Mesenteric fat pad (tissue), 1 donor: ENCODE measurements around the gene SORCS1. TPM values are rescaled to one million over a fixed set of nuclear protein-coding genes. Genes with fewer than 3 reads are reported as not detected.

Experiments
- DNase-seq: peaks from one replicate; pipeline ENCODE4 v3.0.0-alpha.2; 2020; ENCODE audit warnings: low spot score
- total RNA-seq: library from RNA; stranded (reverse); fragmentation: NEBNext Ultra II Directional; extraction: Animal tissue kit (Norgen Biotek cat#: 25700); gene quantifications from one replicate; pipeline ENCODE4 v1.2.1, GENCODE V29; 2021
- donor health status: DM: yes; HTN: yes; CAD: no.

SORCS1 gene
- total RNA-seq, 1 donor from 2014 or later = 0.16 TPM

- no peak for DNase-seq
Measured at GRCh38 chr10:106900016-106900652, 264.4 kb downstream of the SORCS1 start.

DNA sequence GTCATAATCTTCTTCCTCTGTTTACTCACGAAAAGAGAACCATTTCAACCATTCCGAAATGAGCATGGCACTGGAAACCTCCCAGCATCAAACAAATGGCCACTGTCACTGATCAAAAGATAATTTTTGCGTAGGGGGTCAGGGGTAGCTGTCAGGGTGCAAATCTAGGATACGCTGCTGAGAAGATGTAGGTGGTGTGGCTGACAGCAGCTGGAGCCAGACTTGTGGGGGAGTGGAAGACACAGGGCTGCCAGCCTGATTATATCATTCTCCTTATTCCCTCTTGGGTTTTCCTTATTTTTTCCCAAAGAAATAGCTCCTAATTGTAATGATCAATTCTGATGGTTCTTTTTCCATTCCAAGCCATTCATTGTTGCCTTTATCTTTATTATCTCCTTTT lies 266.1 kb downstream of the SORCS1 start:
- DNase-seq = no peak

DNA sequence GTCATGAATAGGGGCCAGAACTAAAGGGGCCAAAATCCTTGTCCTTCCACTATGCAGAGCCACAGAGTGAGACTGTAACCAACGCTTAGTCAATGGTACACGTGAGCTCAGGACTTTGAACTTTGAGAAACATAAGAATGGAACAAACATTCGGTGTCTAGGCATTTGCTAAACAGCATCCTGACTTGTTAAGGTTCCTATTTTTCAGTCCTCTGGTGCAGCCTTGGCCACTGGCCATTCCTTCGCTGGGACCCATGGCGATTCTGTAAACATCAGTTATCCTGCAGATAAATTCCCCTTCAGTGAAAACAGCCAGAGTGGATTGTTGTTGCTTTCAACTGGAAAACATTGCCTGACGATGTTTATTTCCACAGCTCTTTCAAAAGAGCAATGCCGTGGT lies 266.8 kb downstream of the SORCS1 start:
- no peak for DNase-seq

GRCh38 chr10:106894692-106895091 lies 269.8 kb downstream of the SORCS1 start:
- no peak for DNase-seq

- no peak for DNase-seq
Measured at GRCh38 chr10:106877574-106877973, 286.9 kb downstream of the SORCS1 start.

DNA sequence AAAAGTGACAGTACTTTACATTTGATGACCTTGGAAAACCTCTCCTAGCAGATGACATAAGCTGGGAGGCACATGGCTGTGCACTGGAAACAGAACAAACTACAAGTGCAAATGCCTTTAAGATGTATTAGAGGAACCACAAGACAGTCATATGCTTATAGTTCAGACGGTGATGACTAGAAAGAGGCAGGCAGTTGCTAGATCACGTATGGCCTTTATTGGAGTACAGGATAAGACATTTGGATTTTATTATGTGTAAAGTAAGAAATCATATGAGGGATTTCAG lies 290.0 kb downstream of the SORCS1 start:
- DNase-seq = no peak

DNA sequence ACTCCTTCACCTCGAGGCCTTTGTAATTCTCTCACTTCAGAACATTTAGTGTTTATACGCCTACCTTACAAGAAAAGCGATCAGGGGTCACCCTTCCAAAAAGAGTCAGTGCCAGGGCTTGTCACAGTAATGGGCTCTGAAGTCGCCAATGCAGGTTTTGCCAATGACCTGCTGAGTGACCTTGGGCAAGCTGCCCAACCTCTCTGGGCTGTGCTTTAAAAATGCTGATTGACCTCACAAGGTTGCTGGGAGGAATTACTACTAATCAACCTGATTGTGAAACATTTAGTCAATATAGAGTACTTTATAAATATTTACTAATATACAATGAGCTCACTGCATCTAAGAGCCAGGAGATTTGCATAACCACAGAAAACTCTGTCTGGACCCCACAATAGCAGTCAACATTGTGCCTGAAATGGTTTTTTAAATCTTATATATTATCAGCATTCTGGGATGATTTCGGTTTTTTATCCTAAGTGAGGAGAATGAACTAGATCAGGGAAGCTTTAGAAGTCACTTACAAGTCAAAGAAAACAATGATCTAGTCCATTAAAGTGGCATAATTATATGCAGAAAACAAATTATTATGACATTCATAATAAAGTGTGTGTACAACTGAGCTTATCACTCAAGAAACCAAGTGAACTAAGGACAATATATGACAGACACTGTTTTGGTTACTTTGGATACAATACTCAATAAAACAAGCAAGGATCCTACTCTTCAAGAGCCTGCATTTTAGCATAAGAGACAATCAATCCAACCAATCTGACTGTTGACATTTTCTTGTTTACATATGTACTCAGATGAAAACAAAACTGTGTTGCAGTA lies 290.5 kb downstream of the SORCS1 start:
- DNase-seq = no peak

- no peak for DNase-seq
Measured at GRCh38 chr10:106872176-106872575, 292.3 kb downstream of the SORCS1 start.

- DNase-seq = no peak
Measured at GRCh38 chr10:106866244-106866845, 298.2 kb downstream of the SORCS1 start.

- DNase-seq = no peak
Measured at GRCh38 chr10:106864031-106864430, 300.5 kb downstream of the SORCS1 start.

- no peak for DNase-seq
Measured at GRCh38 chr10:106863549-106863948, 301.0 kb downstream of the SORCS1 start.

DNA sequence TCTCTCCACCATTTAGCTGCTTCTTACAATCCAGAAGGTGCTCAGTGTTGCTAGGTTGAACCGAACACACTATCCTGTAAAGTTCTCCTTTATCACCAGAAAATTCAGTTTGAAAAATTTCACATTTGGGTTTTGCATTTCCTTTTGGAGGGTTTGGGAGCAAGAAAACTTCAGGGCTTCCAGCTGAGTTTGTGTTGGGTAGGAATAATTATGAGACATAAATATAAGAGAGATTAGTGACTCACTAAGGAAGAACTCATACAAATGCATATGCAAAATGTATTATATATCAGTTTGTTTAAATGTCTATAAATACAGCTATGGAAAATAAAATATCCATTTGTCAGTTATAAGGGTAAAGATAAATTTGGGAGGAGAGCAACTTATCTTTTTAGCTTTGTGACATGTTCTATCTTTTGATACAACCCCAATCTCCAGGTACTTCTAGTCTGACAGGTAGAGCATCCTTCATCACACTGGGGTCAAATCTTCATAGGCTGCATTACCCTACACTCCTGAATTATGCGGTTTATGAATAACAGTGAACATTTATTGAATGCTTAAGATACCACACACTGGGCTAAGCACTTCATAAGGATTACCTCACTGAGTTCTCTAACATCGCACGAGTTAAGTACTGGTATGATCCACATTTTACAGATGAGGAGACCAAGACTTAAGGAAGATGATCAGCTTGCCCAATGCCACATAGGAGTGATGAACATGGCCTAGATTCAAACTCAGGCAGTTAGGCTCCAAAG lies 304.4 kb downstream of the SORCS1 start:
- DNase-seq = no peak

DNA sequence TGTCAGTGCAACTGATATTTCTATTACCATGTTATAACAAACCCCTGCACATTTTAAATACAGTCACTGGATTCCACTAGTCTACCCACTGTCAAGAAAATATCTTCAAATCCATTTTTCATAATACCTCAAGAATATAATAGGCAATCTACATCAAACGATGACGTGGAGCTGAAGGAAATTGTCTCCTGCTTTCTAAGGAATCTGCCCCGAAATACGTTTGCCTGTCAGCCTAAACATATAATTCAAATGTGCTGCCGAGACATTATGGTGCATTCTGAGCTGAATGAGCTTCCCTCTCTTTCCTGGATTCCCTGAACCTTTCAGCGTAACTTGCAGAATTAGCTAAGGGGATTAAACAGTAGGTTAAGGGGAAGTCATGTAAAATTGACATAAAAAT lies 306.8 kb downstream of the SORCS1 start:
- no peak for DNase-seq

DNA sequence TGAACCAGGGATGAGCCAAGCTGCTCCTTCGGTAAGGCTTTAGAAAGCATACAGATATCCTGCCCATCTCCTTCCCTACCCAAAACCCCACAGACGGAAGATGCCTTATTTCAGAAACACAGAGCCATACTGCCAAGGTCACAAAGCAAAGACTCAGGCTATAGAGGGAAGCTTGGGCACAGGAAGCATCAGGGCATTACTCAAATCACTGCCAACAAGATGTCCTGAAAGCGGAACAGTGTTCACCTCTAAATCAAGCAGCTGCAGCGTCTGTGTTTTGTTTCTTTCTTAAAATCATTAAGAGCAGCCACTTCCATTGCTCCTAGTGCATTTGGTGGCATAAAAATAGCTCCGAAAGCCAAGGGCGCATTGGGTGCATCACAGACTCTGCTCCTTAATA lies 307.3 kb downstream of the SORCS1 start:
- no peak for DNase-seq

DNA sequence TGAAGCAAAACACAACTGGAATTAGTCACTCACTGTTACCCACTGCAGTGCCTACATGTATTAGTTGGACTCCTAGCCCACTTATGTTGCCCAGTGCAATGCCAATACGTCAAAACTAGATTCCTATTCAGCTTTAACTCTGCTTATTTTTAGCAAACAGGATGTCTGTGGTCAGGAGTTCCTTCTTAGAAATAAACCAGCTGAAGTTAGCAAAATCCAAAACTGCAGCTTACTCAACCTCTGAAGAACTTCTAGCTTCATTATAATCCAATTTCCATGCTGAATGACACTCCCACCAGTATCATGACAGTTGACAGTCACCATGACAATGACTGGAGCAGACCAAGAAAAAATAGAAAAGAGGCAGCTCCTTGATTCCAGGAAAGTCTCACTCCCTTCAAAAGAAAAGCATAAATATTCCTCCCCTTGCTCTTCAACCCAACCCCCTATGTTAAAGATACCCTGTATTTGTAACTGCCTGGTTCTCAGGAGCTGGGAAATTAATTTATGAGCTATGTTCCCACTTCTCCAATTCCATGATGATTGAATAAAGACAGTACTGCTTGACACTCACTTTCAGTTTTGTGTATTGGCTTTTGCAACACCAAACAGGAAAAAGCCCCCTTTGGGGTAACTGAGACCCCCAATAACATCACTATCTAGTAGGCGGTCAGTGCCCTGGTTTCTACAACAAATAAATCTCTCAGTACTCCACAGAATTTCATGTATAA lies 327.4 kb downstream of the SORCS1 start:
- no peak for DNase-seq

DNA sequence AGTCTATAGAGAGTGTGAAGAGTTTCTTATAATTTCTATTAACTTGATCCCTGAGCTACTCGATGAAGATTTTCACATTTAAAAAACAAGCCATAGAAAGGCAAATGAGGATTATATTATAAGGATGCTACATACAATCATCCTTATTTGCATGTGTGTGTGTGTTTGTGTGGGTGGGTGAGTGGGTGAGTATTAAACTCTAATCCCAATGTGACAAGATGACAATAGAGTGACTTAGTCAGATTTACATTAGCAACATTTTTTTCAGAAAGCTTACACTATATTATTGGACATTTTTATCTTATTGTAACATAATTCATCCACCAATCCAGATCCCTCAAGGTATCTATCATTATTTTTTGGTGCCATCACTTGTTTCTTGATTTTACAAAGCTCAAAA lies 331.7 kb downstream of the SORCS1 start:
- no peak for DNase-seq

GRCh38 chr10:106830471-106830870 lies 334.0 kb downstream of the SORCS1 start:
- DNase-seq = no peak

DNA sequence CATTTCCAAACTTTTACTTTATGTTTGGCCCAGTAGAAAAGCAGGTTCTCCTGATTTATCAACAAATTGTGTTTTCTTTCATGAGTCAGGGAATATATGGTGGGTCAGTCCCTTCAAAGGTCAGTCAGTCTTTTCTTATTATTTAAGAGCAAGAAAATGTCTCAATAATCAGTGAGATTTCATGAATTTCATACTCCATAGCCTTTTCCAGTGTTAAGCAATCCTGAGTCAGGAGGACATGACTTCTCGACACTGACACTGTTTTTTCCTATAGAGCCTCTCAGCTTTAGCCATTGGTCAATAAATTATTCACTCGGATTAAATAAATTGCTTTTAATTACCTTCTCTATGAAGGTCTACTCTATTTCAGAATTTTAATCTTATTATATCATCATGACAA lies 334.5 kb downstream of the SORCS1 start:
- DNase-seq = no peak

- DNase-seq = no peak
Measured at GRCh38 chr10:106826716-106827115, 337.8 kb downstream of the SORCS1 start.

- no peak for DNase-seq
Measured at GRCh38 chr10:106825576-106826364, 338.7 kb downstream of the SORCS1 start.
